Neural progenitor cell (in vitro differentiated cells): Measurements from ENCODE around the gene SMPD1.

Experiments used
- CTCF ChIP-seq: fragments of 200-600 bp; sonication (generic); IDR thresholded peaks from 2 replicates; pipeline ENCODE4 v1.5.1; 2017; ENCODE audit warnings: antibody characterized with exemption, mild to moderate bottlenecking
- EZH2 ChIP-seq: fragments of 200-600 bp; sonication (generic); IDR thresholded peaks from 2 replicates; pipeline ENCODE4 v1.6.1; 2017; ENCODE audit warnings: antibody characterized with exemption, mild to moderate bottlenecking, moderate library complexity
- EZH2phosphoT487 ChIP-seq: fragments of 200-600 bp; sonication (generic); IDR thresholded peaks from 2 replicates; pipeline ENCODE4 v1.6.1; 2017; ENCODE audit warnings: antibody characterized with exemption

- TF ChIP-seq CTCF: no peak
- no peak for TF ChIP-seq EZH2
- no peak for TF ChIP-seq EZH2phosphoT487
Measured at GRCh38 chr11:6350043-6350442, 40.2 kb upstream of the SMPD1 start.
